K562 (cell line): ENCODE measurements around the gene RGL2. TPM values are rescaled to one million over a fixed set of nuclear protein-coding genes. Genes with fewer than 3 reads are reported as not detected.

Experiments
- AFF1 ChIP-seq, 2 experiments: fragments of 450-650 bp; IDR thresholded peaks; 2 replicates each; pipeline ENCODE4 v1.6.1; 2018; ENCODE audit warnings: mild to moderate bottlenecking in 2 of 2, low read depth in 1 of 2; ENCODE audit not compliant: partially characterized antibody in 2 of 2
- ARID2 ChIP-seq: fragments of 450-650 bp; IDR thresholded peaks from 2 replicates; pipeline ENCODE4 v1.6.1; 2017; ENCODE audit warnings: antibody characterized with exemption, mild to moderate bottlenecking
- BACH1 ChIP-seq: fragments of 200-800 bp; sonication (Bioruptor generic); IDR thresholded peaks from 2 replicates; pipeline ENCODE4 v1.6.1; 2016; ENCODE audit warnings: missing genetic modification characterization, missing compliant biosample characterization
- BRF1 ChIP-seq: IDR thresholded peaks from 3 replicates; pipeline ENCODE4 v1.6.1; 2011; ENCODE audit warnings: borderline replicate concordance, mild to moderate bottlenecking; ENCODE audit not compliant: insufficient read length; ENCODE audit errors: extremely low read depth
- CHAMP1 ChIP-seq: fragments of 450-650 bp; IDR thresholded peaks from 2 replicates; pipeline ENCODE4 v1.6.1; 2016; ENCODE audit warnings: mild to moderate bottlenecking
- ELF1 ChIP-seq: fragments of 200-800 bp; sonication (Bioruptor generic); IDR thresholded peaks from 2 replicates; pipeline ENCODE4 v1.6.1; 2016; ENCODE audit warnings: missing genetic modification characterization, missing compliant biosample characterization
- EP400 ChIP-seq: fragments of 450-650 bp; IDR thresholded peaks from 2 replicates; pipeline ENCODE4 v1.6.1; 2017; ENCODE audit warnings: antibody characterized with exemption, mild to moderate bottlenecking, moderate library complexity
- HINFP ChIP-seq: fragments of 450-650 bp; conservative IDR thresholded peaks from 2 replicates; pipeline ENCODE4 v1.6.1; 2016; ENCODE audit warnings: missing genetic modification characterization, low read depth, mild to moderate bottlenecking, control low read depth, missing compliant biosample characterization
- JUN ChIP-seq, 2 experiments: sonication (generic) in 1 of 2; formaldehyde crosslinking in 1 of 2; IDR thresholded peaks; 2 replicates each; pipeline versions ENCODE4 v1.6.1 to v1.8.0; 2012 to 2022; ENCODE audit warnings: borderline replicate concordance in 2 of 2, mild to moderate bottlenecking in 2 of 2, improper control_type of control experiment in 1 of 2, low read depth in 1 of 2, low read length in 1 of 2, missing genetic modification reagents in 1 of 2
- KLF10 ChIP-seq: fragments of 250-450 bp; sonication (Bioruptor Pico); IDR thresholded peaks from 2 replicates; pipeline ENCODE4 v1.6.1; 2021; ENCODE audit warnings: matching md5 sums
- MAFK ChIP-seq: IDR thresholded peaks from 2 replicates; pipeline ENCODE4 v1.6.1; 2011; ENCODE audit warnings: low read length, improper control_type of control experiment
- NCOR1 ChIP-seq: fragments of 450-650 bp; IDR thresholded peaks from 2 replicates; pipeline ENCODE4 v1.6.1; 2016; ENCODE audit warnings: mild to moderate bottlenecking, moderate library complexity
- RBM25 ChIP-seq: fragments of 200-400 bp; formaldehyde crosslinking; IDR thresholded peaks from 2 replicates; pipeline ENCODE4 v1.6.1; 2018; ENCODE audit warnings: low read length, low read depth, moderate library complexity; ENCODE audit not compliant: severe bottlenecking
- STAG1 ChIP-seq: sonication (generic); formaldehyde crosslinking; IDR thresholded peaks from 2 replicates; pipeline ENCODE4 v1.5.0; 2020; ENCODE audit warnings: missing genetic modification reagents, borderline replicate concordance
- SUPT5H ChIP-seq: fragments of 450-650 bp; IDR thresholded peaks from 2 replicates; pipeline ENCODE4 v1.6.1; 2016
- TSC22D4 ChIP-seq: fragments of 450-650 bp; IDR thresholded peaks from 2 replicates; pipeline ENCODE4 v1.6.1; 2016; ENCODE audit warnings: missing genetic modification characterization, missing biosample characterization, control low read depth
- ZNF184 ChIP-seq: sonication (generic); formaldehyde crosslinking; IDR thresholded peaks from 2 replicates; pipeline ENCODE4 v1.5.0; 2020; ENCODE audit warnings: missing genetic modification reagents
- ZNF23 ChIP-seq: fragments of 250-450 bp; sonication (Bioruptor Pico); IDR thresholded peaks from 2 replicates; pipeline ENCODE4 v1.4.0; 2020; ENCODE audit warnings: mild to moderate bottlenecking
- ZNF644 ChIP-seq: fragments of 200-800 bp; sonication (Bioruptor generic); IDR thresholded peaks from 2 replicates; pipeline ENCODE4 v1.6.1; 2016; ENCODE audit warnings: low read depth, missing genetic modification characterization, missing compliant biosample characterization
- ZSCAN29 ChIP-seq: fragments of 450-650 bp; IDR thresholded peaks from 2 replicates; pipeline ENCODE4 v1.6.1; 2017
- polyA plus RNA-seq, 8 experiments: library from polyadenylated mRNA; depleted of rRNA in 4 of 8; stranded (reverse) in 5 of 8; unstranded in 3 of 8; fragments of >200 nt; fragmentation: Nextera tagmentation in 2 of 8; fragmentation: Illumina TruSeq in 1 of 8; extraction: Ambion mirVana in 2 of 8; extraction: Trizol in 1 of 8; gene quantifications; 2 replicates each; pipeline versions ENCODE4 v1.2.1 to v1.2.3, GENCODE V29; 2011 to 2014; ENCODE audit warnings: inconsistent platforms in 1 of 8, missing spikeins in 1 of 8
- total RNA-seq, 7 experiments: library from RNA; depleted of rRNA in 6 of 7; stranded (reverse); fragments of >200 nt in 6 of 7; fragmentation: Illumina TruSeq in 2 of 7; extraction: Trizol in 2 of 7; gene quantifications; 2 replicates each; pipeline versions ENCODE4 v1.2.1 to v1.2.3, GENCODE V29; 2011 to 2021; ENCODE audit warnings: low replicate concordance in 1 of 7
- TF ChIP-seq, protein P1 (sequence below): sonication (generic); formaldehyde crosslinking; IDR thresholded peaks from 2 replicates; pipeline ENCODE4 v1.9.0; 2022; ENCODE audit warnings: mild to moderate bottlenecking, missing genetic modification reagents

The RGL2 gene
- total and polyA plus RNA-seq, 9 of the 15 experiments (the other 6 are each of a cell fraction or from before 2014, with no cell fraction given), result 1.8 to 57.1 (median 19.5) TPM

DNA sequence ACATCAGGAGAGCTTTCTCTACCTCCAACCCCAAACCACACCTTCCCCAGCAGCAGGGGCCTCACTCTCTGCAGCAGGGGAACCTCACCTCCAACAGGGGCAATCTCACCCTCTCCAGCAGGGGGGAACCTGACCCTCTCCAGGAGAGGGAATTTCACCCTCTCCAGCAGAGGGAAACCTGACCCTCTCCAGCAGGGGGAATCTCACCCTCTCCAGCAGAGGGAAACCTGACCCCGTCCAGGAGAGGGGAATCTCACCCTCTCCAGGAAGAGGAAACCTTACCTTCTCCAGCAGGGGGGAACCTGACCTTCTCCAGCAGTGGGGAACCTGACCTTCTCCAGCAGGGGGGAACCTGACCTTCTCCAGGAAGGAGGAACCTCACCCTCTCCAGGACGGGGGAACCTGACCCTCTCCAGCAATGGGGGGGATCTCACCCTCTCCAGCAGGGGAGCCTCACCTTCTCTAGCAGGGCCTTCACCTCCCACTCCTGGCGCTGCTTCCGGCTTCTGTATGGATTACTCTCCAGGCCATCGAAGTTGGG lies 18.7 kb downstream of the RGL2 start (continued):
- TF ChIP-seq, protein P1, sequence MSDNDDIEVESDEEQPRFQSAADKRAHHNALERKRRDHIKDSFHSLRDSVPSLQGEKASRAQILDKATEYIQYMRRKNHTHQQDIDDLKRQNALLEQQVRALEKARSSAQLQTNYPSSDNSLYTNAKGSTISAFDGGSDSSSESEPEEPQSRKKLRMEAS (CRISPR knock-in tag), result peak; percentile 25; the same call in 1 of the 2 replicates
- TF ChIP-seq TSC22D4 (tag) (no peak), BRF1 (no peak), STAG1 (CRISPR knock-in tag) (peak; percentile 79; the same call in 1 of the 2 replicates), MAFK (no peak), JUN (IDR thresholded peaks at IDR 0.05; ENCODE audit: borderline replicate concordance, low read depth, low read length) (peak; percentile 74), JUN (CRISPR knock-in tag; IDR thresholded peaks at IDR 0.05; ENCODE audit: borderline replicate concordance) (no peak), ZNF23 (CRISPR knock-in tag) (no peak), HINFP (tag) (no peak), RBM25 (no peak), KLF10 (CRISPR knock-in tag) (no peak), CHAMP1 (no peak), ZSCAN29 (no peak), AFF1 (IDR thresholded peaks at IDR 0.05; ENCODE audit: low read depth in 1 of 2, partially characterized antibody in 2 of 2) (peak in 1 of 2 experiments; percentile 38), ELF1 (tag) (peak; percentile 82), NCOR1 (0 out of 2 replicates have a peak, but pooled peaks have one; percentile 16), BACH1 (no peak), ZNF184 (CRISPR knock-in tag) (no peak), SUPT5H (no peak), ARID2 (peak; percentile 71; the same call in 1 of the 2 replicates), ZNF644 (tag) (no peak), EP400 (peak; percentile 50)
